H1 (cell line): ENCODE results near the gene MPC1. TPM values are rescaled to one million over a fixed set of nuclear protein-coding genes. Genes with fewer than 3 reads are reported as not detected.

ENCODE experiments used
- ATF3 ChIP-seq: IDR thresholded peaks from 2 replicates; pipeline ENCODE4 v1.6.1; 2011; ENCODE audit warnings: low read depth, mild to moderate bottlenecking, low read length; ENCODE audit not compliant: insufficient read depth
- BACH1 ChIP-seq: IDR thresholded peaks from 2 replicates; pipeline ENCODE4 v1.6.1; 2012; ENCODE audit warnings: low read length, improper control_type of control experiment
- BCL11A ChIP-seq, 2 experiments: IDR thresholded peaks; one replicate each; pipeline ENCODE4 v1.6.1; 2011; ENCODE audit warnings: low read depth in 2 of 2, low read length in 2 of 2, mild to moderate bottlenecking in 2 of 2
- CHD2 ChIP-seq: IDR thresholded peaks from 2 replicates; pipeline ENCODE4 v1.6.1; 2012; ENCODE audit warnings: low read length, improper control_type of control experiment
- CHD7 ChIP-seq: fragments of 300-600 bp; sonication (generic); IDR thresholded peaks from 2 replicates; pipeline ENCODE4 v1.7.1; 2012; ENCODE audit warnings: low read length, moderate library complexity, mild to moderate bottlenecking, inconsistent platforms; ENCODE audit not compliant: insufficient replicate concordance
- CREB1 ChIP-seq: IDR thresholded peaks from 2 replicates; pipeline ENCODE4 v1.6.1; 2012; ENCODE audit warnings: inconsistent platforms
- JUN ChIP-seq: IDR thresholded peaks from 2 replicates; pipeline ENCODE4 v1.6.1; 2011; ENCODE audit warnings: low read depth, mild to moderate bottlenecking, improper control_type of control experiment, low read length
- KDM4A ChIP-seq: IDR thresholded peaks from one replicate; pipeline ENCODE4 v1.7.1; 2012; ENCODE audit warnings: low read depth, mild to moderate bottlenecking, moderate library complexity, low read length, inconsistent platforms; ENCODE audit not compliant: severe bottlenecking
- POLR2A ChIP-seq, 2 experiments: IDR thresholded peaks; 1 replicate in 1 of 2; 2 replicates in 1 of 2; pipeline ENCODE4 v1.6.1; 2011; ENCODE audit warnings: low read depth in 2 of 2, low read length in 2 of 2, mild to moderate bottlenecking in 2 of 2; ENCODE audit errors: control extremely low read depth in 1 of 2
- POLR2AphosphoS5 ChIP-seq: IDR thresholded peaks from 2 replicates; pipeline ENCODE4 v1.6.1; 2011; ENCODE audit warnings: low read depth, low read length
- SP1 ChIP-seq: IDR thresholded peaks from 2 replicates; pipeline ENCODE4 v1.6.1; 2011; ENCODE audit warnings: low read depth, low read length
- SP4 ChIP-seq: IDR thresholded peaks from 2 replicates; pipeline ENCODE4 v1.6.1; 2012; ENCODE audit warnings: low read length, inconsistent platforms
- SUZ12 ChIP-seq: fragments of 200-600 bp; sonication (generic); IDR thresholded peaks from 2 replicates; pipeline ENCODE4 v1.6.1; 2012; ENCODE audit warnings: mild to moderate bottlenecking, inconsistent platforms, low read length, moderate library complexity, mixed read lengths
- TCF12 ChIP-seq: IDR thresholded peaks from 2 replicates; pipeline ENCODE4 v1.6.1; 2011; ENCODE audit warnings: low read depth, mild to moderate bottlenecking, low read length
- polyA plus RNA-seq, 7 experiments: library from polyadenylated mRNA; depleted of rRNA in 3 of 7; stranded (reverse) in 5 of 7; unstranded in 2 of 7; fragments of >200 nt in 5 of 7; fragments of 200-250 nt in 2 of 7; gene quantifications; 1 replicate in 5 of 7; 2 replicates in 1 of 7; 4 replicates in 1 of 7; pipeline versions ENCODE4 v1.2.1 to v1.2.3, GENCODE V29; 2011 to 2013; ENCODE audit warnings: missing spikeins in 2 of 7, mixed read lengths in 2 of 7
- total RNA-seq: library from RNA; stranded (reverse); fragmentation: NEBNext Ultra II Directional; extraction: Animal tissue kit (Norgen Biotek cat#: 25700); gene quantifications from 2 replicates; pipeline ENCODE4 v1.2.1, GENCODE V29; 2021

Gene MPC1
- total and polyA plus RNA-seq, 2 of the 8 experiments (the other 6 are each of a cell fraction or from before 2014, with no cell fraction given): 10.2 to 12.6 TPM

DNA sequence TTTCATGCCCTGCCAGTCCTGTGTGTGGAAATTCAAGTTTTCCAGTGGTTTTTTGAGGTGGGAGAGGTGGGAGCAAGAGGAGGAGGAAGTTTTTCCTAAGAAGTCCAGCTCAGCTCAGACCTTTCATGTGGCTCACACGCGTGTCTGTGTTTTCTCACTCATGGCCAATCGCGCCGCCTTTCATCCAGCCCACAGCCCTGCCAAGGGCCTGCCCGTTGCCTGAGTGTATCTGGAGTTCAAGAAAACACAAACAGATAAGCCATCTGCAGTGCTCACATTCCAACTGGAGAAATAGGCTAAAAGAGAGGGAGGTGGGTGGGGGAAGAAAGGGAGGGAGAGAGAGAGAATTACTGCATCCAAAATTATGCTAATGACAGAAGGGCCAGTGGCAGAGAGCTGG is 12.6 kb upstream of the MPC1 start (continued):
- TF ChIP-seq CHD7 (no peak), BACH1 (no peak), TCF12 (no peak), JUN (no peak), POLR2A (IDR thresholded peaks at IDR 0.05; ENCODE audit: control extremely low read depth in 1 of 2, low read depth in 2 of 2, low read length in 2 of 2) (no peak), CHD2 (no peak), BCL11A (IDR thresholded peaks at IDR 0.05; ENCODE audit: low read depth in 2 of 2, low read length in 2 of 2) (no peak), SP4 (no peak), POLR2AphosphoS5 (no peak), KDM4A (no peak), SP1 (no peak), ATF3 (no peak), SUZ12 (no peak), CREB1 (no peak)
